NCI-H524 (cell line): ENCODE data around the gene MAP3K8.
"Not testable (repeated sequence)": the region's sequence is repeated elsewhere in the genome, so short reads cannot be mapped to it uniquely, and the experiment has no call there.

Experiments used
- DNase-seq, 2 experiments: peaks; one replicate each; lab custom pipeline; 2025; lab: John Stamatoyannopoulos, UW

The MAP3K8 gene

GRCh38 chr10:30422981-30423654 is 10.9 kb upstream of the MAP3K8 start:
- peak in 1 of 2 experiments; percentile 3 for DNase-seq

GRCh38 chr10:30423655-30424275 is 10.2 kb upstream of the MAP3K8 start:
- DNase-seq: peak in 1 of 2 experiments; percentile 1

GRCh38 chr10:30425336-30426075 is 8.5 kb upstream of the MAP3K8 start:
- no peak for DNase-seq

GRCh38 chr10:30430544-30431298 is 3.3 kb upstream of the MAP3K8 start:
- no peak for DNase-seq

GRCh38 chr10:30431435-30431911 is 2.5 kb upstream of the MAP3K8 start:
- no peak for DNase-seq

GRCh38 chr10:30432622-30433305 is 1.2 kb upstream of the MAP3K8 start:
- no peak for DNase-seq

- DNase-seq: peak in 1 of 2 experiments; percentile 31
Measured at GRCh38 chr10:30433306-30433729, 666 bp upstream of the MAP3K8 start.

GRCh38 chr10:30434273-30435072 is 489 bp downstream of the MAP3K8 start:
- DNase-seq: peak in 1 of 2 experiments; percentile 10

- no peak for DNase-seq
Measured at GRCh38 chr10:30435073-30435422, 1.1 kb downstream of the MAP3K8 start.

- not testable (repeated sequence) for DNase-seq
Measured at GRCh38 chr10:30435499-30436167, 1.6 kb downstream of the MAP3K8 start.

- DNase-seq: no peak
Measured at GRCh38 chr10:30436191-30436611, 2.2 kb downstream of the MAP3K8 start.

- no peak for DNase-seq
Measured at GRCh38 chr10:30436671-30437030, 2.7 kb downstream of the MAP3K8 start.

- DNase-seq: no peak
Measured at GRCh38 chr10:30437031-30437841, 3.3 kb downstream of the MAP3K8 start.

- no peak for DNase-seq
Measured at GRCh38 chr10:30438021-30438850, 4.3 kb downstream of the MAP3K8 start.

- no peak for DNase-seq
Measured at GRCh38 chr10:30439931-30440330, 5.9 kb downstream of the MAP3K8 start.

GRCh38 chr10:30442019-30442606 is 8.1 kb downstream of the MAP3K8 start:
- DNase-seq: no peak

GRCh38 chr10:30443049-30443448 is 9.1 kb downstream of the MAP3K8 start:
- DNase-seq: no peak

GRCh38 chr10:30445711-30446110 is 11.7 kb downstream of the MAP3K8 start:
- no peak for DNase-seq
